Neuronal stem cell (in vitro differentiated cells): Measurements from ENCODE around the gene ATP6V0D1.

Experiments
- DNase-seq: peaks from one replicate; pipeline ENCODE4 v3.0.0-alpha.2; 2013; ENCODE audit warnings: low spot score
- H2AFZ ChIP-seq: one replicate; pipeline ENCODE4 v1.6.1; 2013; ENCODE audit warnings: mild to moderate bottlenecking, low read length, inconsistent platforms
- H2AK5ac ChIP-seq: 2 replicates; pipeline ENCODE4 v1.6.1; 2013; ENCODE audit warnings: low read depth, mild to moderate bottlenecking, inconsistent platforms, low read length, moderate library complexity, mixed read lengths
- H2BK120ac ChIP-seq: 2 replicates; pipeline ENCODE4 v1.6.1; 2013; ENCODE audit warnings: low read depth, mild to moderate bottlenecking, inconsistent platforms, low read length, moderate library complexity, mixed read lengths
- H2BK12ac ChIP-seq: one replicate; pipeline ENCODE4 v1.6.1; 2013; ENCODE audit warnings: low read length, inconsistent platforms
- H2BK15ac ChIP-seq: 2 replicates; pipeline ENCODE4 v1.6.1; 2013; ENCODE audit warnings: mild to moderate bottlenecking, low read length, inconsistent platforms, mixed read lengths
- H2BK5ac ChIP-seq: one replicate; pipeline ENCODE4 v1.6.1; 2013; ENCODE audit warnings: inconsistent platforms, mild to moderate bottlenecking, low read length, moderate library complexity
- H3K14ac ChIP-seq: one replicate; pipeline ENCODE4 v1.6.1; 2013; ENCODE audit warnings: low read length, inconsistent platforms
- H3K18ac ChIP-seq: 2 replicates; pipeline ENCODE4 v1.6.1; 2013; ENCODE audit warnings: low read length, inconsistent platforms
- H3K23ac ChIP-seq: 2 replicates; pipeline ENCODE4 v1.6.1; 2013; ENCODE audit warnings: low read depth, mild to moderate bottlenecking, mixed read lengths, low read length, inconsistent platforms; ENCODE audit not compliant: poor library complexity
- H3K27ac ChIP-seq: replicated peaks from 3 replicates; pipeline ENCODE4 v1.5.1; 2013; ENCODE audit warnings: low read length, inconsistent platforms
- H3K27me3 ChIP-seq, 3 experiments: 2 replicates each; pipeline ENCODE4 v1.6.1; 2013; ENCODE audit warnings: low read length in 3 of 3, mild to moderate bottlenecking in 2 of 3, inconsistent platforms in 1 of 3, low read depth in 1 of 3, mixed read lengths in 1 of 3, moderate library complexity in 1 of 3; ENCODE audit not compliant: control insufficient read depth in 3 of 3, insufficient read depth in 3 of 3
- H3K36me3 ChIP-seq, 2 donors: replicated peaks in 1 of 2; 2 replicates each; pipeline ENCODE4 v1.6.1; 2013; ENCODE audit warnings: low read length in 2 of 2; ENCODE audit not compliant: control insufficient read depth in 2 of 2, insufficient read depth in 2 of 2
- H3K4ac ChIP-seq: 2 replicates; pipeline ENCODE4 v1.6.1; 2013; ENCODE audit warnings: inconsistent platforms, mild to moderate bottlenecking, low read length, moderate library complexity
- H3K4me1 ChIP-seq, 2 donors: 1 replicate in 1 of 2; 2 replicates in 1 of 2; pipeline ENCODE4 v1.6.1; 2013; ENCODE audit warnings: low read length in 2 of 2, low read depth in 1 of 2; ENCODE audit not compliant: control insufficient read depth in 2 of 2, insufficient read depth in 1 of 2
- H3K4me2 ChIP-seq: one replicate; pipeline ENCODE4 v1.6.1; 2013; ENCODE audit warnings: mild to moderate bottlenecking, low read length, inconsistent platforms; ENCODE audit not compliant: insufficient read depth, poor library complexity, severe bottlenecking
- H3K4me3 ChIP-seq, 2 donors: 2 replicates each; pipeline ENCODE4 v1.5.1; 2013; ENCODE audit warnings: low read length in 2 of 2, mild to moderate bottlenecking in 2 of 2, inconsistent platforms in 1 of 2, moderate library complexity in 1 of 2
- H3K79me1 ChIP-seq: one replicate; pipeline ENCODE4 v1.6.1; 2013; ENCODE audit warnings: low read depth, mild to moderate bottlenecking, inconsistent platforms, low read length, moderate library complexity
- H3K9ac ChIP-seq: one replicate; pipeline ENCODE4 v1.6.1; 2013; ENCODE audit warnings: mild to moderate bottlenecking, low read depth, low read length, inconsistent platforms; ENCODE audit not compliant: poor library complexity
- H3K9me3 ChIP-seq, 2 donors: replicated peaks in 1 of 2; 2 replicates each; pipeline versions ENCODE3 to v1.6.1; 2013; ENCODE audit warnings: low read length in 2 of 2, mild to moderate bottlenecking in 2 of 2, inconsistent platforms in 1 of 2, low read depth in 1 of 2, mixed read lengths in 1 of 2, moderate library complexity in 1 of 2; ENCODE audit not compliant: control insufficient read depth in 2 of 2, insufficient read depth in 1 of 2
- H4K8ac ChIP-seq: one replicate; pipeline ENCODE4 v1.6.1; 2013; ENCODE audit warnings: low read depth, mild to moderate bottlenecking, inconsistent platforms, low read length, moderate library complexity
- H4K91ac ChIP-seq: one replicate; pipeline ENCODE4 v1.6.1; 2013; ENCODE audit warnings: low read length, low read depth, mild to moderate bottlenecking, inconsistent platforms; ENCODE audit not compliant: poor library complexity
- WGBS, 2 donors: extraction: QIAGEN DNeasy Blood & Tissue Kit; methylation state at CpG; one replicate each; pipeline ENCODE4 v1.1.7; 2013; ENCODE audit warnings: missing lambda C conversion rate in 2 of 2, mixed read lengths in 1 of 2; ENCODE audit not compliant: insufficient read length in 2 of 2, insufficient replicate concordance in 1 of 2; ENCODE audit errors: extremely low coverage in 2 of 2; 5-methylcytosine and 5-hydroxymethylcytosine counted together

ATP6V0D1 gene

DNA sequence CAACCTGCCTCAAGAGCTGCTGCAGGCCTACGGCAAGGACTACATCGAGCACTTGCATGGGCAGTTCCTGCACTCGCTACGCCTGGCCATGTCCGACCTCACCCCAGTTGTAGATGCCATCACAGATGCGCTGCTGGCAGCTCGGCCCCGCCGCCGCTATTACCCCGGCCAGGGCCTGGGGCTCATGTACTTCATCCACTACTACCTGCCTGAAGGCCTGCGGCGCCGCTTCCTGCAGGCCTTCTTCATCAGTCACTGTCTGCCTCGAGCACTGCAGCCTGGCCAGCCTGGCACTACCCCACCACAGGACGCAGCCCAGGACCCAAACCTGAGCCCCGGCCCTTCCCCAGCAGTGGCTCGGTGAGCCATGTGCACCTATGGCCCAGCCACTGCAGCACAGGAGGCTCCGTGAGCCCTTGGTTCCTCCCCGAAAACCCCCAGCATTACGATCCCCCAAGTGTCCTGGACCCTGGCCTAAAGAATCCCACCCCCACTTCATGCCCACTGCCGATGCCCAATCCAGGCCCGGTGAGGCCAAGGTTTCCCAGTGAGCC lies 44.2 kb downstream of the ATP6V0D1 start:
- no peak overlapping the region for H2BK12ac ChIP-seq
- peaks cover 10 to 12% of the 10 kb centered on the region in 2 donors for H3K4me1 ChIP-seq
- H3K9me3 ChIP-seq, result peaks cover 0 to 2% of the 10 kb centered on the region in 2 donors
- H3K27ac ChIP-seq, result no peak overlapping the region
- no peak overlapping the region for H2AFZ ChIP-seq
- peak overlapping the region; percentile 70 for H3K9ac ChIP-seq
- H3K79me1 ChIP-seq, result no peaks in the 10 kb centered on the region
- H3K36me3 ChIP-seq, result peaks cover 17 to 37% of the 10 kb centered on the region in 2 donors
- peak overlapping the region; percentile 2 for H2AK5ac ChIP-seq
- WGBS, 2 donors, result no CpG with 5 or more reads among the region's 23 CpGs
- no peak overlapping the region for H4K91ac ChIP-seq
- H3K23ac ChIP-seq, result peak overlapping the region; percentile 80
- no peak overlapping the region for H3K4me2 ChIP-seq
- H2BK15ac ChIP-seq, result no peak overlapping the region
- no peak overlapping the region for H4K8ac ChIP-seq
- no peak for DNase-seq
- peaks cover 0 to 10% (median under 1%) of the 10 kb centered on the region in 3 experiments for H3K27me3 ChIP-seq
- no peak overlapping the region for H3K18ac ChIP-seq
- no peak overlapping the region for H2BK120ac ChIP-seq
- no peak overlapping the region for H3K4ac ChIP-seq
- H2BK5ac ChIP-seq, result no peak overlapping the region
- H3K4me3 ChIP-seq, result peak overlapping the region in 1 of 2 donors; percentile 59
- peak overlapping the region; percentile 56 for H3K14ac ChIP-seq

DNA sequence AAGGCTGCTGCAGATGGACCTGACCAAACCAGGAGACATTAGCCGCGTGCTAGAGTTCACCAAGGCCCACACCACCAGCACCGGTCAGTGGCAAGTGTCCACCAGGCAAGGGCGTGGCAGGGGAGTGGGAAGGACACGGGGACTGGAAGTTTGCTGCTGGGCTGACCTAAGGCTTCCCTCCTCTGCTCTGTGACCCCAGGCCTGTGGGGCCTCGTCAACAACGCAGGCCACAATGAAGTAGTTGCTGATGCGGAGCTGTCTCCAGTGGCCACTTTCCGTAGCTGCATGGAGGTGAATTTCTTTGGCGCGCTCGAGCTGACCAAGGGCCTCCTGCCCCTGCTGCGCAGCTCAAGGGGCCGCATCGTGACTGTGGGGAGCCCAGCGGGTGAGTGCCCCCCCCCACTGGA lies 45.2 kb downstream of the ATP6V0D1 start:
- WGBS, 2 donors, result no CpG with 5 or more reads among the region's 16 CpGs
- Histone ChIP-seq H3K9me3 (peaks cover 0 to 2% of the 10 kb centered on the region in 2 donors), H3K27me3 (peaks cover 0 to 17% (median 4%) of the 10 kb centered on the region in 3 experiments), H3K4ac (no peak overlapping the region), H4K91ac (no peak overlapping the region), H2AFZ (no peak overlapping the region), H3K9ac (peak overlapping the region; percentile 4), H3K23ac (peak overlapping the region; percentile 73), H3K36me3 (peaks cover 17 to 37% of the 10 kb centered on the region in 2 donors), H3K4me1 (peaks cover 10 to 14% of the 10 kb centered on the region in 2 donors), H3K27ac (no peak overlapping the region), H3K4me3 (peak overlapping the region in 1 of 2 donors; percentile 48), H3K79me1 (no peaks in the 10 kb centered on the region), H2BK15ac (no peak overlapping the region), H3K4me2 (no peak overlapping the region), H2AK5ac (no peak overlapping the region), H2BK12ac (no peak overlapping the region), H2BK5ac (no peak overlapping the region), H3K14ac (no peak overlapping the region), H2BK120ac (no peak overlapping the region), H3K18ac (no peak overlapping the region), H4K8ac (no peak overlapping the region)
- DNase-seq, result no peak

DNA sequence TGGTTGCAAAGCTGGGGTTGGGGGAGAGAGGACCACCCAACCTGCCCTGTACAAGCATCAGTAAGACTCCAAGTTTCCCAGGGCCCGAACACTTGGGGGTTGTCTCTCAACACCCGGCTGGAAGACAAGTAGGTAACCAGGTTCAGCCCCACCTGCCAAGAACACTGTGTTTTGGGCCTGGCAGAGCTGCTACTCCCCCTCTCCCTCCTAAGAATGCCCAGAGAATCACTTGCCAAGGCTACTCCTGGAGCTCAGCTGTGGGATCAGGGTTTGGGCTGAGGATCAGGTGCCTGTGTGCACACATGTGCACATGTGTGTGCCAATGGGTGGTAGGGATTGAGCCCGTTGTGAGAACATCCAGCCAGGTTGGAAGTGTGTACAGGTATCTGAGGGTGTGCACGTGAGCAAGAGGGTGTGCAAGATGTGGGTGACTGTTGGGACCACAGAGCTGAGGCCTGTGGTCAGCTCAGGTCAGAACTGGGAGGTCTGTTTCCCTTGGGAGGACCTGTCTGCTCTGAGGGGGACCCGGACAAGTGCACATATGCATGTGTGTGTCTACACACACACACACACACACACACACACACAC lies 47.7 kb downstream of the ATP6V0D1 start:
- H2BK15ac ChIP-seq, result no peak overlapping the region
- peaks cover 13 to 19% of the 10 kb centered on the region in 2 donors for H3K4me1 ChIP-seq
- H2BK12ac ChIP-seq, result no peak overlapping the region
- H2BK120ac ChIP-seq, result no peak overlapping the region
- H3K9me3 ChIP-seq, result peaks cover 0 to 2% of the 10 kb centered on the region in 2 donors
- peak overlapping the region; percentile 1 for H2AK5ac ChIP-seq
- H3K79me1 ChIP-seq, result no peaks in the 10 kb centered on the region
- no peak overlapping the region for H3K4ac ChIP-seq
- H3K36me3 ChIP-seq, result peaks cover 9 to 21% of the 10 kb centered on the region in 2 donors
- H3K14ac ChIP-seq, result no peak overlapping the region
- no peak overlapping the region for H3K18ac ChIP-seq
- H4K8ac ChIP-seq, result no peak overlapping the region
- H3K27me3 ChIP-seq, result peaks cover 14 to 42% (median 25%) of the 10 kb centered on the region in 3 experiments
- no peak overlapping the region for H3K9ac ChIP-seq
- H3K23ac ChIP-seq, result peak overlapping the region; percentile 4
- no CpG with 5 or more reads among the region's 5 CpGs for WGBS, 2 donors
- no peak for DNase-seq
- no peak overlapping the region for H2AFZ ChIP-seq
- H2BK5ac ChIP-seq, result no peak overlapping the region
- H3K4me3 ChIP-seq, result peak overlapping the region in 1 of 2 donors; percentile 49
- no peak overlapping the region for H3K4me2 ChIP-seq
- H3K27ac ChIP-seq, result no peak overlapping the region
- no peak overlapping the region for H4K91ac ChIP-seq

DNA sequence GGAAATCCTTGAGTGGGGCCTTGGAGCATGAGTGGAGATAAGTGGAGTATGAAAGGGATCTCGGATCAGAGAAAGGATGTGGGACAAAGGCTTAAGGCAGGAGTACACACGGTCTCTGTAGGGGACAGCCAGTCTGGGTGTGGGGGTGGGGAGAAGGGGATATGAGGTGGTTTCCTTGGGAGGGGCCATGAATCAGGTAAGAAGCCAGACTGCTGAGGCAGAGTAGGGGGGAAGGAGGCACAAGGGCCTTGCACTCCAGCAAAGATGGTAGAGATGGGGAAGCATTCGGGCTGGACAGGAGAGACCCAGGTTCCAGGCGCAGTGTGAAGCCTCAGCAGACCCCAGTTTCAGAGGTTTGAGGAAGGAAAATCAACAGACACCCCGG lies 48.5 kb downstream of the ATP6V0D1 start:
- no peak overlapping the region for H3K4me2 ChIP-seq
- no peak overlapping the region for H3K4ac ChIP-seq
- H3K9ac ChIP-seq, result no peak overlapping the region
- H2BK12ac ChIP-seq, result no peak overlapping the region
- peak overlapping the region; percentile 68 for H3K23ac ChIP-seq
- peak overlapping the region in 1 of 2 donors; percentile 40 for H3K4me3 ChIP-seq
- peak overlapping the region; percentile 2 for H3K18ac ChIP-seq
- H2BK15ac ChIP-seq, result no peak overlapping the region
- H2BK120ac ChIP-seq, result no peak overlapping the region
- no peak overlapping the region for H4K91ac ChIP-seq
- no peak overlapping the region for H4K8ac ChIP-seq
- WGBS, 2 donors, result no CpG with 5 or more reads among the region's 5 CpGs
- no peak overlapping the region for H3K14ac ChIP-seq
- H2AK5ac ChIP-seq, result peak overlapping the region; percentile 44
- peaks cover 15 to 19% of the 10 kb centered on the region in 2 donors for H3K4me1 ChIP-seq
- DNase-seq, result no peak
- H2BK5ac ChIP-seq, result no peak overlapping the region
- H3K36me3 ChIP-seq, result peaks cover 9 to 14% of the 10 kb centered on the region in 2 donors
- peaks cover 14 to 46% (median 25%) of the 10 kb centered on the region in 3 experiments for H3K27me3 ChIP-seq
- peak overlapping the region; percentile 84 for H2AFZ ChIP-seq
- H3K9me3 ChIP-seq, result peaks cover 0 to 2% of the 10 kb centered on the region in 2 donors
- no peaks in the 10 kb centered on the region for H3K79me1 ChIP-seq
- H3K27ac ChIP-seq, result no peak overlapping the region
